Tongue (tissue), 2 donors: ENCODE measurements around the gene VSX1. TPM values are rescaled to one million over a fixed set of nuclear protein-coding genes. Genes with fewer than 3 reads are reported as not detected.
A peak's percentile ranks its signal among the peaks of the same experiment; 100 is the strongest.

Experiments
- DNase-seq: peaks from one replicate; pipeline ENCODE4 v3.0.0-alpha.2; 2015
- total RNA-seq: library from RNA; depleted of rRNA; stranded (reverse); fragments of >200 nt; gene quantifications from one replicate; pipeline ENCODE4 v1.2.3, GENCODE V29; 2014

VSX1 gene
- total RNA-seq, 1 donor from 2014 or later: not detected

- no peak for DNase-seq
Observed at GRCh38 chr20:25087186-25087929, 5.4 kb upstream of the VSX1 start.

GRCh38 chr20:25085756-25086495, 4.0 kb upstream of the VSX1 start:
- DNase-seq: no peak

GRCh38 chr20:25084626-25085187, 2.8 kb upstream of the VSX1 start:
- no peak for DNase-seq

- DNase-seq: no peak
Observed at GRCh38 chr20:25083773-25084625, 2.1 kb upstream of the VSX1 start.

- no peak for DNase-seq
Observed at GRCh38 chr20:25083141-25083772, 1.3 kb upstream of the VSX1 start.

GRCh38 chr20:25082498-25082873, 545 bp upstream of the VSX1 start:
- DNase-seq: no peak

- peak; percentile 79 for DNase-seq
Observed at GRCh38 chr20:25081065-25081729, 744 bp downstream of the VSX1 start.

GRCh38 chr20:25079171-25079570, 2.8 kb downstream of the VSX1 start:
- no peak for DNase-seq

GRCh38 chr20:25078662-25079061, 3.3 kb downstream of the VSX1 start:
- DNase-seq: no peak

- DNase-seq: no peak
Observed at GRCh38 chr20:25077610-25078169, 4.3 kb downstream of the VSX1 start.

GRCh38 chr20:25076731-25077609, 5.0 kb downstream of the VSX1 start:
- DNase-seq: no peak

- no peak for DNase-seq
Observed at GRCh38 chr20:25076201-25076600, 5.7 kb downstream of the VSX1 start.

- no peak for DNase-seq
Observed at GRCh38 chr20:25073544-25073943, 8.4 kb downstream of the VSX1 start.

GRCh38 chr20:25072226-25072811, 9.6 kb downstream of the VSX1 start:
- no peak for DNase-seq

- DNase-seq: no peak
Observed at GRCh38 chr20:25071734-25072133, 10.2 kb downstream of the VSX1 start.

- DNase-seq: no peak
Observed at GRCh38 chr20:25070821-25071473, 11.0 kb downstream of the VSX1 start.

GRCh38 chr20:25067102-25067987, 14.6 kb downstream of the VSX1 start:
- no peak for DNase-seq

- DNase-seq: no peak
Observed at GRCh38 chr20:25066386-25066785, 15.6 kb downstream of the VSX1 start.
